Left hindlimb (tissue), 1 donor: ENCODE data around the gene B9D2.

ENCODE experiments used
- DNase-seq: peaks from one replicate; pipeline ENCODE4 v3.0.0-alpha.2; 2018

The B9D2 gene

DNA sequence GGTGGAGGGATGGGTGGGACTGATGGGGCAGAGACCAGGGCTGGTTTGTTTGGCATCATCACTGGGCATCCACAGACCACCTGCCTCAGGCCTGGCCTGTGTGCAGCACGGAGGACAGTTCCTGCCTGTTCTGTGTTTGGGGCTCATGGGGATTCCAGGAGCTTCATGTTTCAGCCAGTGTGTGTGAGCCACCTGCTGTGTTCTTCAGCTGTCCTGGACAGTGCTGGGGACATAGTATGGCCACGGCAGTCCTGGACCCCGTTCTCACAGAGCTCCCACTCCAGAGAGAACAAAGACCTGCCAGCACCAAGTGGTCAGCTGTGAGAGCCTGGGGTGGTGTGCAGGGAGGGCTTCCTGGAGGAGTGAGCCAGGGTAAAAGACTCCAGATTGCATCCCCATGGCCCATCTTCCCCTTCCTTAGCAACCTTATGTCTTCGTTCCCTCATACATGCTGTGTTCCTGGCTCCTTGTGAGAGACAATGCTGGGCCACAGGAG is 55.9 kb downstream of the B9D2 start:
- DNase-seq, result no peak

DNA sequence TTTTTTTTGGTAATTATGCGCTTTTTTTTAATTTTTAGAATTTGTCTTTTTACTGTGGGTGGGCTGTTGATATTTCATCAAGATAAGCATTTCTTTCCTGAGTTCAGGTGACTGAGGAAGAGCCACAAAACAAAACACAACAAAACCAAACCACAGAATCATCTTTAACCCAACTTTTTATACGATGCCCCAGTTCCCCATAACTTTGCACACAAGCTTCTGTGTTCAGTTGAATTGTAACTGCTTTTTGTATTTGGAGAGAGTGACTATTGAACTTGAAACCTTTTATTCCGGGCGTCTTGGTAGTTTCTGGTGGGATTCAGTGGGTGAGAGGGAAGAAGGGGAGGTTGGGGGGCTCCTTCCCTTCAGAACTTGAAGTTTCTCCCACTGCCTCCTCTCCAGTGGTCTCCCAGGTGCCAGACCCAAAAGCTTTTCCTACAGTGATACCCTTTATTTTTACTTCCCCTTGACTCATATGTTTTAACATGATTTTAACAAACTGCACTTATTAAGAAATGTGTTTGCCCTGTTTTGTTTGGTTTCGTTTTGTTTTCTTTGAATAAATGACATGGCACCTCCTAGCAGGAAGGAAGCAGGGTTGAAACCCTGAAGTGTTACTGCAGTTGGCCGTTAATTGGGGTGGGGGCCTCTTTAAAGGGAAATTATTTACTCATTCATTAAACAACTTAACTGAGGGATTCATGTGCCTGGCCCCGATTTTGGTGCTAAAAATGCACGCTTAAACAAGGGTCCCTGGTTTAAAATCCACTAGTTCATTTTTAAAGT is 56.7 kb downstream of the B9D2 start:
- no peak for DNase-seq

DNA sequence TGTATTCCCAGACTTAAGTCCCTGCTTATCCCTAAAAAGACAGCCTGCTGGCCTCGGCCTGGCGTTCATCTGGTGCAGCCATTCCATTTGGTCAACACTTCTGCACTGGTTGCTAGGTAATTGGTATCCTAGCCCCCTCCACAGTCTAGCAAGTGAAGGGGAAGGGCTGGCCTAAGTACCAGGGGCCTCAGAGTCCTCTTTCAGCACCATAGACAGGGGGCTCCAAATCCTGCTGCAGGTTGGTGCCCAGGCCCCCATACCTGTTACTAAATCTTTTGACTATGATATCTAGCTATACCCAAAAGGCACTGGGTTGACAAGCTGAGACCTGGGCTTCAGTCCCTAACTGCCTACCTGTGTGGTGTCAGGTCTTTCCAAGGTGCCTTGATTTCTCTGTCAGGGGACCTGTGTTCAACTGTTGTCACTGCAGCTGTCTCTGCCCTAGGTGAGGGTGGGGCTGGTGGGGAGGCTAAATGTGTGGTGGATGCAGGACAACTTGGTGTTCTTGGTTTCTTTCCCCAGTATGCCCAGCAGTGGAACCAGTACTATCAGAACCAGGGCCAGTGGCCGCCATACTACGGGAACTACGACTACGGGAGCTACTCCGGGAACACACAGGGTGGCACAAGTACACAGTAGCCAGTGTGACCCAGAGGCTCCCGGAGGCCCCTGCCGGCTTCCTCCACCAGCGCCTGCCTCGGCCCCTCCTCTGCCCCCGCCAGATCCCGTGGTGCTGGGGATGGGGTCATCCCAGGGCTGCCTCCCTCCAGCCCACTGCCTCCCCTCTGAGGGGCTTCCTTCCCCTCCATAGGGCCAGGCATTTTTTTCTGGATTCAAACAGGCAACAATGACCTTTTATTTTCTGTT is 57.8 kb downstream of the B9D2 start:
- DNase-seq, result no peak

DNA sequence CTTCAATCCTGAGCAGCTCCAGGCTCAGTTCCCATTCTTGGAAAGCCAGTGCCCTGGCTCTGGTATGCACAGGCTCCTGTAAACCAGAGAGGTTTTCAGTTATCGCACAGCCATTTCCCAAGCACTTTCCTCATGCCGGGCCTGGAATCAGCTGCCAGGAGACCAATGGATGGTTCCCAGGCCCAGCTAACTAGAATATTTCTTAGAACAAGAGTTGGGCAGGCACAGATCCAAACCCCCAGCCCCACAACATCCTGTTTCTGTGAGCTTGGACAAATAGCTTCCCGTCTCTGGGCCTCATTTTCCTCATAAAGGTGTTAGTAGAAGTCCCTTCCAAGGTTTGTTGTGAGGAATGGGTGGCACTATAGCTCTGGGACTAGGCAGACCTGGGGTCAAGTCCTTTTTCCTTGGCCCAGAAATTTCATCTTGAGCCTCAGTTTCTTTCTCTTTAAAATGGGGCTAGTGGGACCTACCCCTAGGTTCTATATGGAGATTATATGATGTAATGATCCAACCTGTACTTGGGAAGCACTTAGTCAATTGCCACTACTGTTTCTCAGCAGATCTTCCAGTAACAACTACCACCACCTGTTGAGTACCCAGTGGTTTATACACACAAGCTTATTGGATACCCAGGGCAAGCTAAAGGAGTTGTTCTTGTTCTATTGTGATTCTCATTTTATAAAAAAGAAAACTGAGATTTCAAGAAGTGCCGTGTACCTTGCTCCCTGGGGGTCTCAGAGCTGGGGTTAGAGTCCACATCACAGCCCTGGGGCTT is 59.1 kb downstream of the B9D2 start:
- DNase-seq, result no peak
